ENCODE results near the gene FBXW7. TPM values are rescaled to one million over a fixed set of nuclear protein-coding genes. Genes with fewer than 3 reads are reported as not detected.

The FBXW7 gene
- polyA plus RNA-seq, 1 of the 3 experiments (the other 2 are of a cell fraction) = 7.7 TPM

GRCh38 chr4:152306541-152306940, 229.4 kb downstream of the FBXW7 start:
- no peaks in the 10 kb centered on the region for H4K20me1 ChIP-seq (ENCODE audit: insufficient read depth)
- no peak overlapping the region for H3K4me3 ChIP-seq (ENCODE audit: low read depth in 2 of 2, low read length in 1 of 2)
- H3K9me2 ChIP-seq = no peaks in the 10 kb centered on the region
- WGBS (ENCODE audit: low lambda C conversion rate) = 100% methylated on average over 1 of the region's 1 CpG
- no peak for DNase-seq
- H3K9ac ChIP-seq = no peak overlapping the region
- POLR2A ChIA-PET = no interaction called here
- H3K9me3 ChIP-seq = no peaks in the 10 kb centered on the region
- no peak overlapping the region for H3K4me2 ChIP-seq
- CTCF ChIA-PET = interaction anchor here (0.8 kb wide), 1 partner anchor 60 kb away, joined by 3 read pairs; no protein-coding TSS in a partner anchor
- H2AFZ ChIP-seq (ENCODE audit: low read depth) = no peak overlapping the region
- no peaks in the 10 kb centered on the region for H3K36me3 ChIP-seq (replicated peaks in 1 of 2; ENCODE audit: control insufficient read depth in 1 of 2, insufficient read depth in 2 of 2, low read length in 1 of 2)
- H3K27me3 ChIP-seq (ENCODE audit: insufficient read depth) = no peaks in the 10 kb centered on the region
- no peaks in the 10 kb centered on the region for H3F3A ChIP-seq (replicated peaks; ENCODE audit: insufficient read depth)
- H3K79me2 ChIP-seq (ENCODE audit: insufficient read depth) = no peaks in the 10 kb centered on the region
- no peak overlapping the region for H3K27ac ChIP-seq (ENCODE audit: low read depth in 2 of 2, low read length in 1 of 2)
- H3K4me1 ChIP-seq (ENCODE audit: control insufficient read depth in 1 of 2, insufficient read depth in 2 of 2, low read depth in 1 of 2, low read length in 1 of 2) = peaks cover 0 to 18% of the 10 kb centered on the region in 2 experiments; a peak in 2 of 4 replicates
- no peak for TF ChIP-seq POLR2AphosphoS5 (IDR thresholded peaks at IDR 0.05; ENCODE audit: low read depth, low read length)
- no peak for TF ChIP-seq MAX (IDR thresholded peaks at IDR 0.05; ENCODE audit: low read depth)
- TF ChIP-seq RAD21 (IDR thresholded peaks at IDR 0.05; ENCODE audit: low read length) = no peak

- POLR2A ChIA-PET = interaction anchor here (1.3 kb wide), 1 partner anchor 240 kb away, joined by 3 read pairs; no protein-coding TSS in a partner anchor
- H2AFZ ChIP-seq (ENCODE audit: low read depth) = no peak overlapping the region
- H4K20me1 ChIP-seq (ENCODE audit: insufficient read depth) = no peaks in the 10 kb centered on the region
- CTCF ChIA-PET = no interaction called here
- 71% methylated on average over 5 of the region's 5 CpGs for WGBS (ENCODE audit: low lambda C conversion rate)
- no peaks in the 10 kb centered on the region for H3K36me3 ChIP-seq (replicated peaks in 1 of 2; ENCODE audit: control insufficient read depth in 1 of 2, insufficient read depth in 2 of 2, low read length in 1 of 2)
- H3K27ac ChIP-seq (ENCODE audit: low read depth in 2 of 2, low read length in 1 of 2) = no peak overlapping the region
- TF ChIP-seq MXI1 (IDR thresholded peaks at IDR 0.05; ENCODE audit: low read depth, low read length) (no peak), GATA2 (CRISPR knock-in tag; IDR thresholded peaks at IDR 0.05) (no peak), RAD21 (IDR thresholded peaks at IDR 0.05; ENCODE audit: low read length) (no peak), JUND (IDR thresholded peaks at IDR 0.05) (no peak), SIN3A (IDR thresholded peaks at IDR 0.05; ENCODE audit: borderline replicate concordance, low read depth, low read length) (no peak), YY1 (IDR thresholded peaks at IDR 0.05; ENCODE audit: low read depth) (no peak), NRF1 (IDR thresholded peaks at IDR 0.05; ENCODE audit: low read depth, low read length) (no peak), TAF1 (IDR thresholded peaks at IDR 0.05; ENCODE audit: borderline replicate concordance, low read depth, low read length) (no peak), IRF3 (IDR thresholded peaks at IDR 0.05; ENCODE audit: low read depth, low read length) (no peak), EP300 (IDR thresholded peaks at IDR 0.05; ENCODE audit: borderline replicate concordance in 1 of 2, low read depth in 1 of 2, low read length in 1 of 2) (no peak), RXRA (IDR thresholded peaks at IDR 0.05; ENCODE audit: borderline replicate concordance, low read depth) (no peak)
- TF ChIP-seq, protein P1, sequence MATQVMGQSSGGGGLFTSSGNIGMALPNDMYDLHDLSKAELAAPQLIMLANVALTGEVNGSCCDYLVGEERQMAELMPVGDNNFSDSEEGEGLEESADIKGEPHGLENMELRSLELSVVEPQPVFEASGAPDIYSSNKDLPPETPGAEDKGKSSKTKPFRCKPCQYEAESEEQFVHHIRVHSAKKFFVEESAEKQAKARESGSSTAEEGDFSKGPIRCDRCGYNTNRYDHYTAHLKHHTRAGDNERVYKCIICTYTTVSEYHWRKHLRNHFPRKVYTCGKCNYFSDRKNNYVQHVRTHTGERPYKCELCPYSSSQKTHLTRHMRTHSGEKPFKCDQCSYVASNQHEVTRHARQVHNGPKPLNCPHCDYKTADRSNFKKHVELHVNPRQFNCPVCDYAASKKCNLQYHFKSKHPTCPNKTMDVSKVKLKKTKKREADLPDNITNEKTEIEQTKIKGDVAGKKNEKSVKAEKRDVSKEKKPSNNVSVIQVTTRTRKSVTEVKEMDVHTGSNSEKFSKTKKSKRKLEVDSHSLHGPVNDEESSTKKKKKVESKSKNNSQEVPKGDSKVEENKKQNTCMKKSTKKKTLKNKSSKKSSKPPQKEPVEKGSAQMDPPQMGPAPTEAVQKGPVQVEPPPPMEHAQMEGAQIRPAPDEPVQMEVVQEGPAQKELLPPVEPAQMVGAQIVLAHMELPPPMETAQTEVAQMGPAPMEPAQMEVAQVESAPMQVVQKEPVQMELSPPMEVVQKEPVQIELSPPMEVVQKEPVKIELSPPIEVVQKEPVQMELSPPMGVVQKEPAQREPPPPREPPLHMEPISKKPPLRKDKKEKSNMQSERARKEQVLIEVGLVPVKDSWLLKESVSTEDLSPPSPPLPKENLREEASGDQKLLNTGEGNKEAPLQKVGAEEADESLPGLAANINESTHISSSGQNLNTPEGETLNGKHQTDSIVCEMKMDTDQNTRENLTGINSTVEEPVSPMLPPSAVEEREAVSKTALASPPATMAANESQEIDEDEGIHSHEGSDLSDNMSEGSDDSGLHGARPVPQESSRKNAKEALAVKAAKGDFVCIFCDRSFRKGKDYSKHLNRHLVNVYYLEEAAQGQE (IDR thresholded peaks at IDR 0.05; ENCODE audit: low read depth, low read length) = no peak
- TF ChIP-seq, protein P2, sequence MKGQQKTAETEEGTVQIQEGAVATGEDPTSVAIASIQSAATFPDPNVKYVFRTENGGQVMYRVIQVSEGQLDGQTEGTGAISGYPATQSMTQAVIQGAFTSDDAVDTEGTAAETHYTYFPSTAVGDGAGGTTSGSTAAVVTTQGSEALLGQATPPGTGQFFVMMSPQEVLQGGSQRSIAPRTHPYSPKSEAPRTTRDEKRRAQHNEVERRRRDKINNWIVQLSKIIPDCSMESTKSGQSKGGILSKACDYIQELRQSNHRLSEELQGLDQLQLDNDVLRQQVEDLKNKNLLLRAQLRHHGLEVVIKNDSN (IDR thresholded peaks at IDR 0.05; ENCODE audit: borderline replicate concordance, low read depth) = no peak
- H3K9me2 ChIP-seq = no peaks in the 10 kb centered on the region
- H3F3A ChIP-seq (replicated peaks; ENCODE audit: insufficient read depth) = no peaks in the 10 kb centered on the region
- H3K4me3 ChIP-seq (ENCODE audit: low read depth in 2 of 2, low read length in 1 of 2) = no peak overlapping the region
- H3K9me3 ChIP-seq = no peaks in the 10 kb centered on the region
- H3K4me1 ChIP-seq (ENCODE audit: control insufficient read depth in 1 of 2, insufficient read depth in 2 of 2, low read depth in 1 of 2, low read length in 1 of 2) = peaks cover 0 to 10% of the 10 kb centered on the region in 2 experiments; a peak in 2 of 4 replicates
- H3K9ac ChIP-seq = no peak overlapping the region
- H3K79me2 ChIP-seq (ENCODE audit: insufficient read depth) = no peaks in the 10 kb centered on the region
- H3K4me2 ChIP-seq = no peak overlapping the region
- H3K27me3 ChIP-seq (ENCODE audit: insufficient read depth) = no peaks in the 10 kb centered on the region
- no peak for DNase-seq
Measured at GRCh38 chr4:152304220-152304619, 231.7 kb downstream of the FBXW7 start.
